ENCODE data around the gene TRIP10. TPM values are rescaled to one million over a fixed set of nuclear protein-coding genes. Genes with fewer than 3 reads are reported as not detected.
"Not testable (repeated sequence)": the region's sequence is repeated elsewhere in the genome, so short reads cannot be mapped to it uniquely, and the experiment has no call there.

The TRIP10 gene
- total and polyA plus RNA-seq, 2 donors (not counting 1 experiment from before 2014, with no cell fraction given): 32.3 to 35.3 TPM

- Histone ChIP-seq H3K9me3 (ENCODE audit: control insufficient read depth, insufficient read depth, low read depth, low read length) (no peaks in the 10 kb centered on the region), H3K4me3 (replicated peaks in 1 of 4; ENCODE audit: control extremely low read depth in 1 of 4, insufficient read depth in 1 of 4, low read depth in 3 of 4, low read length in 4 of 4) (peak within 1 kb of the TSS in 1 of 4 experiments; percentile 1), H3K27ac (ENCODE audit: insufficient read depth, low read length) (no peak within 1 kb of the TSS), H3K4me2 (ENCODE audit: extremely low read depth, insufficient read depth, low read length) (no peak within 1 kb of the TSS), H2AFZ (ENCODE audit: low read length) (no peak within 1 kb of the TSS), H3K79me2 (ENCODE audit: control insufficient read depth, insufficient read depth, low read length) (no peaks in the 10 kb centered on the region), H3K4me1 (ENCODE audit: control insufficient read depth, extremely low read depth, insufficient read depth, low read length) (no peaks in the 10 kb centered on the region), H3K36me3 (ENCODE audit: control insufficient read depth, insufficient read depth, low read length) (no peaks in the 10 kb centered on the region), H4K20me1 (ENCODE audit: control insufficient read depth, extremely low read depth, insufficient read depth, low read length) (no peaks in the 10 kb centered on the region), H3K27me3 (ENCODE audit: control insufficient read depth, insufficient read depth, low read length) (no peaks in the 10 kb centered on the region), H3K9ac (ENCODE audit: insufficient read depth, low read length) (no peak within 1 kb of the TSS)
- DNase-seq (ENCODE audit: low read depth in 2 of 2): peak; percentile 11 to 34
- TF ChIP-seq EZH2 (IDR thresholded peaks at IDR 0.05; ENCODE audit: low read length, missing control alignments) (no peak), CTCF (conservative IDR thresholded peaks at IDR 0.05 in 1 of 2, IDR thresholded peaks at IDR 0.05 in 1 of 2; ENCODE audit: low read depth in 1 of 2, low read length in 2 of 2) (no peak)
Measured at GRCh38 chr19:6767357-6768235, 28.1 kb downstream of the TRIP10 start, which contains the start of gene SH2D3A. Gene SH2D3A, minus strand, starts transcription at chr19:6767435. Its CDS starts 3,687 bp downstream, at chr19:6763748.

- Histone ChIP-seq H3K4me1 (ENCODE audit: control insufficient read depth, extremely low read depth, insufficient read depth, low read length) (no peaks in the 10 kb centered on the region), H3K4me3 (replicated peaks in 1 of 4; ENCODE audit: control extremely low read depth in 1 of 4, insufficient read depth in 1 of 4, low read depth in 3 of 4, low read length in 4 of 4) (no peak overlapping the region), H3K27me3 (ENCODE audit: control insufficient read depth, insufficient read depth, low read length) (no peaks in the 10 kb centered on the region), H3K27ac (ENCODE audit: insufficient read depth, low read length) (no peak overlapping the region), H2AFZ (ENCODE audit: low read length) (no peak overlapping the region), H3K36me3 (ENCODE audit: control insufficient read depth, insufficient read depth, low read length) (no peaks in the 10 kb centered on the region), H3K9me3 (ENCODE audit: control insufficient read depth, insufficient read depth, low read depth, low read length) (no peaks in the 10 kb centered on the region), H3K4me2 (ENCODE audit: extremely low read depth, insufficient read depth, low read length) (no peak overlapping the region), H3K79me2 (ENCODE audit: control insufficient read depth, insufficient read depth, low read length) (no peaks in the 10 kb centered on the region), H4K20me1 (ENCODE audit: control insufficient read depth, extremely low read depth, insufficient read depth, low read length) (no peaks in the 10 kb centered on the region), H3K9ac (ENCODE audit: insufficient read depth, low read length) (no peak overlapping the region)
- TF ChIP-seq CTCF (conservative IDR thresholded peaks at IDR 0.05 in 1 of 2, IDR thresholded peaks at IDR 0.05 in 1 of 2; ENCODE audit: low read depth in 1 of 2, low read length in 2 of 2) (no peak), EZH2 (IDR thresholded peaks at IDR 0.05; ENCODE audit: low read length, missing control alignments) (no peak)
- DNase-seq (ENCODE audit: low read depth in 2 of 2): no peak
Measured at GRCh38 chr19:6768236-6768785, 28.8 kb downstream of the TRIP10 start.

GRCh38 chr19:6769006-6769619 is 29.6 kb downstream of the TRIP10 start:
- H4K20me1 ChIP-seq (ENCODE audit: control insufficient read depth, extremely low read depth, insufficient read depth, low read length): no peaks in the 10 kb centered on the region
- H3K79me2 ChIP-seq (ENCODE audit: control insufficient read depth, insufficient read depth, low read length): no peaks in the 10 kb centered on the region
- no peak overlapping the region for H2AFZ ChIP-seq (ENCODE audit: low read length)
- H3K9me3 ChIP-seq (ENCODE audit: control insufficient read depth, insufficient read depth, low read depth, low read length): no peaks in the 10 kb centered on the region
- no peaks in the 10 kb centered on the region for H3K27me3 ChIP-seq (ENCODE audit: control insufficient read depth, insufficient read depth, low read length)
- H3K9ac ChIP-seq (ENCODE audit: insufficient read depth, low read length): no peak overlapping the region
- TF ChIP-seq CTCF (conservative IDR thresholded peaks at IDR 0.05 in 1 of 2, IDR thresholded peaks at IDR 0.05 in 1 of 2; ENCODE audit: low read depth in 1 of 2, low read length in 2 of 2): peak in 1 of 2 donors; percentile 24
- TF ChIP-seq EZH2 (IDR thresholded peaks at IDR 0.05; ENCODE audit: low read length, missing control alignments): no peak
- no peaks in the 10 kb centered on the region for H3K36me3 ChIP-seq (ENCODE audit: control insufficient read depth, insufficient read depth, low read length)
- no peak overlapping the region for H3K4me3 ChIP-seq (replicated peaks in 1 of 4; ENCODE audit: control extremely low read depth in 1 of 4, insufficient read depth in 1 of 4, low read depth in 3 of 4, low read length in 4 of 4)
- H3K4me2 ChIP-seq (ENCODE audit: extremely low read depth, insufficient read depth, low read length): no peak overlapping the region
- H3K4me1 ChIP-seq (ENCODE audit: control insufficient read depth, extremely low read depth, insufficient read depth, low read length): no peaks in the 10 kb centered on the region
- H3K27ac ChIP-seq (ENCODE audit: insufficient read depth, low read length): no peak overlapping the region
- peak in 1 of 2 donors; percentile 47 for DNase-seq (ENCODE audit: low read depth in 2 of 2)

- not testable (repeated sequence) for H3K4me1 ChIP-seq (ENCODE audit: control insufficient read depth, extremely low read depth, insufficient read depth, low read length); H3K4me2 ChIP-seq (ENCODE audit: extremely low read depth, insufficient read depth, low read length); H3K27me3 ChIP-seq (ENCODE audit: control insufficient read depth, insufficient read depth, low read length); H3K36me3 ChIP-seq (ENCODE audit: control insufficient read depth, insufficient read depth, low read length); DNase-seq (ENCODE audit: low read depth in 2 of 2); H3K9ac ChIP-seq (ENCODE audit: insufficient read depth, low read length); H3K79me2 ChIP-seq (ENCODE audit: control insufficient read depth, insufficient read depth, low read length); H3K4me3 ChIP-seq (replicated peaks in 1 of 4; ENCODE audit: control extremely low read depth in 1 of 4, insufficient read depth in 1 of 4, low read depth in 3 of 4, low read length in 4 of 4); H4K20me1 ChIP-seq (ENCODE audit: control insufficient read depth, extremely low read depth, insufficient read depth, low read length); H3K9me3 ChIP-seq (ENCODE audit: control insufficient read depth, insufficient read depth, low read depth, low read length); H2AFZ ChIP-seq (ENCODE audit: low read length); H3K27ac ChIP-seq (ENCODE audit: insufficient read depth, low read length)
Measured at GRCh38 chr19:6771648-6772027, 32.2 kb downstream of the TRIP10 start.

All from fibroblast of lung (primary cell).